Epithelial cell of prostate (primary cell): ENCODE data around the gene TCF12.
"Not testable (repeated sequence)": the region's sequence is repeated elsewhere in the genome, so short reads cannot be mapped to it uniquely, and the experiment has no call there.

ENCODE experiments used
- DNase-seq: peaks from one replicate; pipeline ENCODE4 v3.0.0-alpha.2; 2011; ENCODE audit warnings: low read depth, low spot score
- H3K27ac ChIP-seq: fragments of 450-650 bp; 2 replicates; pipeline ENCODE4 v1.5.1; 2017; ENCODE audit warnings: mild to moderate bottlenecking

TCF12 gene

GRCh38 chr15:56943403-56943802, 25.0 kb downstream of the TCF12 start:
- H3K27ac ChIP-seq, result peak overlapping the region; percentile 12
- DNase-seq, result no peak

- no peak overlapping the region for H3K27ac ChIP-seq
- DNase-seq, result no peak
Observed at GRCh38 chr15:56944485-56944884, 26.0 kb downstream of the TCF12 start.

GRCh38 chr15:56946150-56946549, 27.7 kb downstream of the TCF12 start:
- H3K27ac ChIP-seq, result no peak overlapping the region
- no peak for DNase-seq

GRCh38 chr15:56948000-56948763, 29.7 kb downstream of the TCF12 start:
- DNase-seq, result no peak
- H3K27ac ChIP-seq, result no peak overlapping the region

- H3K27ac ChIP-seq, result no peak overlapping the region
- DNase-seq, result no peak
Observed at GRCh38 chr15:56948764-56949101, 30.3 kb downstream of the TCF12 start.

- DNase-seq, result no peak
Observed at GRCh38 chr15:56950979-56951378, 32.5 kb downstream of the TCF12 start.

GRCh38 chr15:56953790-56954189, 35.3 kb downstream of the TCF12 start:
- DNase-seq, result no peak
- H3K27ac ChIP-seq, result no peak overlapping the region

More at GRCh38 chr15:56950979-56951378, 32.5 kb downstream of the TCF12 start:
- no peak overlapping the region for H3K27ac ChIP-seq

- not testable (repeated sequence) for DNase-seq
Observed at GRCh38 chr15:56955011-56955410, 36.6 kb downstream of the TCF12 start.

GRCh38 chr15:56956538-56956937, 38.1 kb downstream of the TCF12 start:
- no peak for DNase-seq
- no peak overlapping the region for H3K27ac ChIP-seq

More at GRCh38 chr15:56955011-56955410, 36.6 kb downstream of the TCF12 start:
- not testable (repeated sequence) for H3K27ac ChIP-seq

GRCh38 chr15:56957812-56958406, 39.5 kb downstream of the TCF12 start:
- no peak for DNase-seq
- no peak overlapping the region for H3K27ac ChIP-seq

GRCh38 chr15:56959318-56959648, 40.8 kb downstream of the TCF12 start:
- no peak overlapping the region for H3K27ac ChIP-seq
- DNase-seq, result no peak

GRCh38 chr15:56960116-56960515, 41.7 kb downstream of the TCF12 start:
- no peak overlapping the region for H3K27ac ChIP-seq
- DNase-seq, result no peak

- DNase-seq, result no peak
- no peak overlapping the region for H3K27ac ChIP-seq
Observed at GRCh38 chr15:56963126-56963525, 44.7 kb downstream of the TCF12 start.

- H3K27ac ChIP-seq, result no peak overlapping the region
- DNase-seq, result no peak
Observed at GRCh38 chr15:56963710-56964109, 45.3 kb downstream of the TCF12 start.

GRCh38 chr15:56964182-56964581, 45.7 kb downstream of the TCF12 start:
- DNase-seq, result no peak
- no peak overlapping the region for H3K27ac ChIP-seq

- no peak overlapping the region for H3K27ac ChIP-seq
- DNase-seq, result no peak
Observed at GRCh38 chr15:56965231-56966013, 47.0 kb downstream of the TCF12 start.

GRCh38 chr15:56967336-56967735, 48.9 kb downstream of the TCF12 start:
- no peak overlapping the region for H3K27ac ChIP-seq
- no peak for DNase-seq

GRCh38 chr15:56968256-56968655, 49.8 kb downstream of the TCF12 start:
- DNase-seq, result no peak
- H3K27ac ChIP-seq, result peak overlapping the region; percentile 72

GRCh38 chr15:56968821-56969220, 50.4 kb downstream of the TCF12 start:
- H3K27ac ChIP-seq, result peak overlapping the region; percentile 72
- no peak for DNase-seq

GRCh38 chr15:56969265-56969895, 50.9 kb downstream of the TCF12 start:
- DNase-seq, result no peak
- peak overlapping the region; percentile 72 for H3K27ac ChIP-seq

- no peak for DNase-seq
- H3K27ac ChIP-seq, result no peak overlapping the region
Observed at GRCh38 chr15:56971571-56971970, 53.1 kb downstream of the TCF12 start.
